ENCODE data around the gene C16orf95.

The C16orf95 gene

GRCh38 chr16:87339086-87339723 is 22.0 kb upstream of the C16orf95 start:
- no peak overlapping the region for H3K27ac ChIP-seq
- no peak for TF ChIP-seq CTCF (conservative IDR thresholded peaks at IDR 0.05)

- no peak for TF ChIP-seq CTCF (conservative IDR thresholded peaks at IDR 0.05)
- H3K27ac ChIP-seq, result no peak overlapping the region
These were observed 21.1 kb upstream of the C16orf95 start for GRCh38 chr16:87338155-87338765.

- no peak overlapping the region for H3K27ac ChIP-seq
- no peak for TF ChIP-seq CTCF (conservative IDR thresholded peaks at IDR 0.05)
These were observed 20.1 kb upstream of the C16orf95 start for GRCh38 chr16:87337262-87337771.

GRCh38 chr16:87336434-87337240 is 19.4 kb upstream of the C16orf95 start:
- H3K27ac ChIP-seq, result no peak overlapping the region
- TF ChIP-seq CTCF (conservative IDR thresholded peaks at IDR 0.05), result no peak

- H3K27ac ChIP-seq, result no peak overlapping the region
- no peak for TF ChIP-seq CTCF (conservative IDR thresholded peaks at IDR 0.05)
These were observed 18.6 kb upstream of the C16orf95 start for GRCh38 chr16:87335625-87336433.

GRCh38 chr16:87334651-87335624 is 17.7 kb upstream of the C16orf95 start:
- no peak for TF ChIP-seq CTCF (conservative IDR thresholded peaks at IDR 0.05)
- no peak overlapping the region for H3K27ac ChIP-seq

All from VCaP (cell line).